Large intestine (tissue), 3 donors: ENCODE results near the gene MBNL2. TPM values are rescaled to one million over a fixed set of nuclear protein-coding genes. Genes with fewer than 3 reads are reported as not detected.
"Not testable (repeated sequence)": the region's sequence is repeated elsewhere in the genome, so short reads cannot be mapped to it uniquely, and the experiment has no call there.

Experiments
- DNase-seq, 2 donors: peaks; one replicate each; pipeline versions ENCODE4 v3.0.0 to v3.0.0-alpha.2; 2013
- H3K27ac ChIP-seq: one replicate; pipeline ENCODE4 v1.5.1; 2013; ENCODE audit warnings: low read length
- H3K27me3 ChIP-seq: 2 replicates; pipeline ENCODE4 v1.6.1; 2013; ENCODE audit warnings: low read length; ENCODE audit not compliant: control insufficient read depth, insufficient read depth
- H3K36me3 ChIP-seq: 2 replicates; pipeline ENCODE4 v1.6.1; 2013; ENCODE audit warnings: low read length; ENCODE audit not compliant: control insufficient read depth, insufficient read depth
- H3K4me1 ChIP-seq: one replicate; pipeline ENCODE4 v1.6.1; 2013; ENCODE audit warnings: low read length; ENCODE audit not compliant: control insufficient read depth, insufficient read depth
- H3K4me3 ChIP-seq: one replicate; pipeline ENCODE4 v1.5.1; 2013; ENCODE audit warnings: low read length
- H3K9me3 ChIP-seq: one replicate; pipeline ENCODE4 v1.6.1; 2013; ENCODE audit warnings: mild to moderate bottlenecking, low read depth, low read length, moderate library complexity; ENCODE audit not compliant: control insufficient read depth
- WGBS: methylation state at CpG from one replicate; pipeline ENCODE4 v1.1.5; 2013; ENCODE audit warnings: low lambda C conversion rate; ENCODE audit not compliant: insufficient coverage; 5-methylcytosine and 5-hydroxymethylcytosine counted together
- polyA plus RNA-seq: library from polyadenylated mRNA; unstranded; fragments of 120-200 nt; gene quantifications from one replicate; pipeline ENCODE4 v1.2.1, GENCODE V29; 2013

The MBNL2 gene
- polyA plus RNA-seq, 1 donor: 38.6 TPM

DNA sequence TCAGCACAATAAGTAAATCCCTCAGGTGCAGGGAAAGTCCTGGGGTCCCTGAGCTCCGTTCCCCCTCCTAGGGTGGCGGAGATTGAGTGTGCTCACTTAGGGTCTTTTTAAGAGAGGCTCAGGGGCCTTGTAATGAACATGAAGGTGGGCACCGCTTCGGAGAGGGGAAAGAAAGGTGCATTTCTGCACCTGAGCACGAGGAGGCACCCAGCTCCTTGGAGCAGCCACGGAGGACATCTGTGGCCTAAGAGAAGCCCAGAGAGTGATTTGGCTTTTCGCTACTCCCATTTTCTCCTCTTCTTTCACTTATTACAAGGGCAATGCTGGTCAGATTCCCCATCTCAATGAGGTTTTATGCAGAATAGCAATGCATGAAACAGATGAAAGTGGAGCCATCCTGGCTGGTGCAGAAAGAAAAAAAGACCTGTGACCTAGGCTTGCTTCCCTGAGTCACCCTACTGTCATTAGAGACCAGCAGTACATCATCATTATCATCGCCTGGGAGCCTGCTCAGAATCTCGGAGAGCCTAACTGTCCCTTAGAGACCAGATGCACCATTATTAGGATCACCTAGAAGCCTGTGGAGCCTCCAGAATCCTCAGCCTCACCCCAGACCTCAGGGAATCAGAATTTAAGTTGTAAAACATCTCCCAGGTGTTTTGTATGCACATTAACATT lies 125.3 kb downstream of the MBNL2 start:
- no peaks in the 10 kb centered on the region for H3K27me3 ChIP-seq
- H3K27ac ChIP-seq: no peak overlapping the region
- no peak overlapping the region for H3K4me3 ChIP-seq
- no CpG with 5 or more reads among the region's 9 CpGs for WGBS
- DNase-seq: no peak
- peaks cover 41% of the 10 kb centered on the region for H3K36me3 ChIP-seq
- H3K9me3 ChIP-seq: peaks cover 3% of the 10 kb centered on the region
- H3K4me1 ChIP-seq: no peaks in the 10 kb centered on the region

DNA sequence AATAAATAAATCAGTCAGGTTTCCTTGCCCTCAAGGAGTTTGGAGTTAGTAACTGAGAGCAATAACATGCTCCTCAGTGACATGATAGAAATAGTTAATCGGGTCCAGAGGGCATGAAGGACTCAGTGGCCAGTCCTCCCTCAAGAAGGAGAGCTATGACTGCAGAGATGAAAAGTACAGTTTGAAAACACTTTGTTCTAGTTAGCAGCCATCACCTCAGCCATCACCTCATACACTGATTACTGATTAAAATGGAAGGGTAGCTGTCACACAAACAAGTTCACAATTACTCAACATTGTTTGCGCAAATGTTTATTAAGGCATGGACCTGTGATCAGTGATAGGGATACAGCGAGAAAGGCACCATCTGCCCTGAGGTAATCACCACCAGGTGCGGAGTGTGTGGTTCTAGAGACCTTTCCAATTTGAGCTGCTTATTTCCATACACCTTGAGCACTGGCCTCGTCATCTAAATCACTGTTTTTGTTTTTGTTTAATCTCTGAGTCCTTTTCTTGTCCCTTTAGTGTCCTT lies 126.5 kb downstream of the MBNL2 start:
- WGBS: 100% methylated on average over 2 of the region's 5 CpGs
- no peaks in the 10 kb centered on the region for H3K27me3 ChIP-seq
- no peaks in the 10 kb centered on the region for H3K4me1 ChIP-seq
- H3K27ac ChIP-seq: no peak overlapping the region
- H3K36me3 ChIP-seq: peaks cover 36% of the 10 kb centered on the region
- H3K9me3 ChIP-seq: peaks cover 3% of the 10 kb centered on the region
- DNase-seq: no peak
- H3K4me3 ChIP-seq: no peak overlapping the region

GRCh38 chr13:97352012-97352411 lies 129.9 kb downstream of the MBNL2 start:
- H3K9me3 ChIP-seq, H3K27me3 ChIP-seq, H3K4me1 ChIP-seq, H3K27ac ChIP-seq, H3K4me3 ChIP-seq, DNase-seq: not testable (repeated sequence)
- 100% methylated on average over 1 of the region's 1 CpG for WGBS
- H3K36me3 ChIP-seq: peaks cover 40% of the 10 kb centered on the region

- H3K9me3 ChIP-seq: no peaks in the 10 kb centered on the region
- H3K27me3 ChIP-seq: no peaks in the 10 kb centered on the region
- no peak overlapping the region for H3K27ac ChIP-seq
- no peaks in the 10 kb centered on the region for H3K4me1 ChIP-seq
- peaks cover 36% of the 10 kb centered on the region for H3K36me3 ChIP-seq
- no peak for DNase-seq
- no peak overlapping the region for H3K4me3 ChIP-seq
Measured at GRCh38 chr13:97352815-97353214, 130.7 kb downstream of the MBNL2 start.

- peaks cover 32% of the 10 kb centered on the region for H3K36me3 ChIP-seq
- no peak overlapping the region for H3K4me3 ChIP-seq
- no peaks in the 10 kb centered on the region for H3K9me3 ChIP-seq
- no peak for DNase-seq
- 100% methylated on average over 1 of the region's 4 CpGs for WGBS
- H3K4me1 ChIP-seq: no peaks in the 10 kb centered on the region
- no peaks in the 10 kb centered on the region for H3K27me3 ChIP-seq
- H3K27ac ChIP-seq: no peak overlapping the region
Measured at GRCh38 chr13:97353927-97354675, 132.0 kb downstream of the MBNL2 start.

DNA sequence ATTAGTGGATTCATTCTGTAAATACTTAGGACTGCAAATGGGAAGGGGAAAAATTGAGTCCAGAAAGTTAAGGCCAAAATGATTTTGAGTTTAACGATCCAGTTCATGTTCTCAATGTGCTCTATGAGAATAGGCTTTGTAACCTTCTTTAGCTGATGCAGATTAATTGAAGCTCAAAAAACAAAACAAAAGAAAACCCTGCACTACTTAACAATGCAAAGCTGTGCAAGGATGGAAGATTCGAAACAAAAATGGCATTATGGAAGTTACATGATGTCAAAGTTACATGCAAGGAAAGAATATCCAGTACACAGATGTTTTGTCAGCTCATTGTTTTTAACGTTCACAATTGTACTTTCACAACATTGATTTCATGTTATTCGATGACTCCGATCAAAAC lies 132.7 kb downstream of the MBNL2 start:
- Histone ChIP-seq H3K27me3 (no peaks in the 10 kb centered on the region), H3K27ac (no peak overlapping the region), H3K4me1 (no peaks in the 10 kb centered on the region), H3K36me3 (peaks cover 27% of the 10 kb centered on the region), H3K4me3 (no peak overlapping the region), H3K9me3 (no peaks in the 10 kb centered on the region)
- DNase-seq: no peak
- 96% methylated on average over 3 of the region's 5 CpGs for WGBS

DNA sequence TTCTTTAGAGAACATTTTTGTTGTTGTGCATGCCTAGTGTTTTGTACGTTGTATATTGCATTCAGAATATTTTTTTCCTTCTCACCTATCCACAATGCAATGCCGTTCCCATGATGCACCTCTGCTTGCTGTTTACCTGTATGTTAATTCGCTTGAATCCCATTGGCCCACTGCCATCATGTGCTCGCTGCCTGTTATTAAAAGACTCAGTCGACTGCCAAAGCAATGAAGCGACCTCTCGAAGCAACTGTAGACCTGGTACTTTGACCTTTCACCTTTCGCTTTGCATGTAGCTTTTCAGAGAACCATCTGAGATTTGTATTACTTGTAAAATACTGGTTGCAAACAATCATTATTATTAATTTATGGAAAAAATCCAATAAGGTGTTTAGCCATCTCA lies 134.5 kb downstream of the MBNL2 start:
- 93% methylated on average over 3 of the region's 8 CpGs for WGBS
- no peak overlapping the region for H3K4me3 ChIP-seq
- no peaks in the 10 kb centered on the region for H3K9me3 ChIP-seq
- H3K4me1 ChIP-seq: no peaks in the 10 kb centered on the region
- DNase-seq: no peak
- H3K36me3 ChIP-seq: peaks cover 28% of the 10 kb centered on the region
- H3K27ac ChIP-seq: no peak overlapping the region
- H3K27me3 ChIP-seq: no peaks in the 10 kb centered on the region

GRCh38 chr13:97359181-97360057 lies 137.3 kb downstream of the MBNL2 start:
- H3K9me3 ChIP-seq: no peaks in the 10 kb centered on the region
- H3K27ac ChIP-seq: no peak overlapping the region
- H3K27me3 ChIP-seq: no peaks in the 10 kb centered on the region
- WGBS: 73% methylated on average over 3 of the region's 8 CpGs
- H3K36me3 ChIP-seq: peaks cover 26% of the 10 kb centered on the region
- peak; percentile 43 to 54 for DNase-seq
- no peak overlapping the region for H3K4me3 ChIP-seq
- H3K4me1 ChIP-seq: no peaks in the 10 kb centered on the region

DNA sequence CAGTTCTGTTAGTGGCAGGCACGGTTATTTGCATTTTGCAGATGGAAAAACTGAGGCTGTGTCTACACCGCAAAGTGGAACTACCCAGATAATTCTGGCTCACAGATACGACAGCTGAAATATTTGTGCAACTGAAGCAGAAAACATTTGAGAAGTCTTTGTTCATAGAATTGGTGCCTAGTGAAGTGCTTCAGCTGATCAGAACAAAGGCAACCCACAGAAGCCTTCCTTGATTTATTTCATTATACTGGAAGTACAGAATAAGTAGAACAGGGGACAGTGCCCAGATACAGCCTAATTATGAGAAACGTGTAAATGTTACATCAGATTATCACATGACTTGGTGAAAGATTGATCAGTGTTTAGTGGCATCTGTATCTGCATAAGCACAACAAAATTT lies 138.5 kb downstream of the MBNL2 start:
- Histone ChIP-seq H3K4me1 (no peaks in the 10 kb centered on the region), H3K4me3 (no peak overlapping the region), H3K9me3 (no peaks in the 10 kb centered on the region), H3K27me3 (no peaks in the 10 kb centered on the region), H3K27ac (no peak overlapping the region), H3K36me3 (peaks cover 26% of the 10 kb centered on the region)
- no peak for DNase-seq
- WGBS: 80% methylated on average over 1 of the region's 4 CpGs

- Histone ChIP-seq H3K27me3 (no peaks in the 10 kb centered on the region), H3K36me3 (peaks cover 28% of the 10 kb centered on the region), H3K9me3 (no peaks in the 10 kb centered on the region), H3K4me1 (no peaks in the 10 kb centered on the region), H3K27ac (no peak overlapping the region), H3K4me3 (no peak overlapping the region)
- DNase-seq: no peak
- no CpG with 5 or more reads among the region's 1 CpG for WGBS
Measured at GRCh38 chr13:97364031-97364430, 141.9 kb downstream of the MBNL2 start.
